H1 (cell line): ENCODE results near the gene MTARC2. TPM values are rescaled to one million over a fixed set of nuclear protein-coding genes. Genes with fewer than 3 reads are reported as not detected.

Experiments
- CTCF ChIA-PET: fragments of 300-600 bp; sonication (Branson Sonifier 250); formaldehyde crosslinking; loops from one replicate; lab custom pipeline; 2021; ENCODE audit not compliant: partially characterized antibody; lab: Charles Lee
- POLR2A ChIA-PET: fragments of 300-600 bp; sonication (Branson Sonifier 250); formaldehyde crosslinking; loops from one replicate; lab custom pipeline; 2021; ENCODE audit warnings: inconsistent platforms; ENCODE audit not compliant: partially characterized antibody; lab: Charles Lee
- DNase-seq, 2 experiments: peaks; one replicate each; pipeline versions ENCODE4 v3.0.0 to v3.0.0-alpha.2; 2010 to 2022; ENCODE audit warnings: low spot score in 2 of 2, low read depth in 1 of 2, mixed read lengths in 1 of 2
- FAIRE-seq: peaks from 2 replicates; lab custom pipeline; 2011; peaks lifted over from hg19 to GRCh38; lab: Jason Lieb, UNC
- H2AFZ ChIP-seq: 2 replicates; pipeline ENCODE4 v1.8.1; 2012; ENCODE audit warnings: low read length, inconsistent platforms
- H2AK5ac ChIP-seq: 2 replicates; pipeline ENCODE4 v1.6.1; 2013; ENCODE audit warnings: low read depth, low read length
- H2BK120ac ChIP-seq: replicated peaks from 2 replicates; pipeline ENCODE3; 2013; ENCODE audit warnings: low read depth, low read length, inconsistent platforms
- H2BK12ac ChIP-seq: 2 replicates; pipeline ENCODE4 v1.6.1; 2013; ENCODE audit warnings: low read depth, low read length
- H2BK15ac ChIP-seq: 2 replicates; pipeline ENCODE4 v1.6.1; 2013; ENCODE audit warnings: low read length
- H2BK20ac ChIP-seq: 2 replicates; pipeline ENCODE4 v1.6.1; 2013; ENCODE audit warnings: low read length
- H2BK5ac ChIP-seq: 2 replicates; pipeline ENCODE4 v1.6.1; 2013; ENCODE audit warnings: low read depth, low read length
- H3K14ac ChIP-seq: 2 replicates; pipeline ENCODE4 v1.6.1; 2013; ENCODE audit warnings: inconsistent platforms; ENCODE audit not compliant: insufficient read length
- H3K18ac ChIP-seq: 2 replicates; pipeline ENCODE4 v1.6.1; 2013; ENCODE audit warnings: low read length; ENCODE audit errors: extremely low read depth
- H3K23ac ChIP-seq: 2 replicates; pipeline ENCODE4 v1.6.1; 2013; ENCODE audit warnings: inconsistent platforms; ENCODE audit not compliant: insufficient read length
- H3K23me2 ChIP-seq: 2 replicates; pipeline ENCODE4 v1.6.1; 2013; ENCODE audit warnings: low read depth, low read length
- H3K27ac ChIP-seq: 2 replicates; pipeline ENCODE4 v1.6.1; 2011; ENCODE audit warnings: low read depth, low read length, inconsistent platforms
- H3K27me3 ChIP-seq, 4 experiments: replicated peaks in 1 of 4; 1 replicate in 1 of 4; 2 replicates in 3 of 4; pipeline versions ENCODE4 v1.6.1 to v1.8.1; 2011 to 2013; ENCODE audit warnings: low read length in 3 of 4, mild to moderate bottlenecking in 3 of 4, inconsistent platforms in 2 of 4, mixed read lengths in 2 of 4, moderate library complexity in 1 of 4; ENCODE audit not compliant: control insufficient read depth in 3 of 4, insufficient read depth in 3 of 4; ENCODE audit errors: extremely low read depth in 1 of 4
- H3K36me3 ChIP-seq, 4 experiments: 2 replicates each; pipeline versions ENCODE4 v1.6.1 to v1.8.1; 2011 to 2013; ENCODE audit warnings: mild to moderate bottlenecking in 4 of 4, low read length in 3 of 4, moderate library complexity in 2 of 4, control low read depth in 1 of 4, inconsistent platforms in 1 of 4; ENCODE audit not compliant: insufficient read depth in 4 of 4, control insufficient read depth in 2 of 4
- H3K4ac ChIP-seq: replicated peaks from 2 replicates; pipeline ENCODE3; 2013; ENCODE audit warnings: low read length, low read depth, mixed read lengths, inconsistent platforms; ENCODE audit not compliant: insufficient read length
- H3K4me1 ChIP-seq, 4 experiments: replicated peaks in 1 of 4; 1 replicate in 1 of 4; 2 replicates in 3 of 4; pipeline versions ENCODE4 v1.6.1 to v1.8.1; 2011 to 2013; ENCODE audit warnings: low read length in 3 of 4, inconsistent platforms in 2 of 4, mixed read lengths in 1 of 4; ENCODE audit not compliant: insufficient read depth in 4 of 4, control insufficient read depth in 3 of 4
- H3K4me2 ChIP-seq, 2 experiments: 2 replicates each; pipeline versions ENCODE4 v1.6.1 to v1.8.1; 2011 to 2013; ENCODE audit warnings: low read depth in 2 of 2, low read length in 2 of 2, control low read depth in 1 of 2, inconsistent platforms in 1 of 2, mild to moderate bottlenecking in 1 of 2; ENCODE audit not compliant: insufficient read depth in 1 of 2
- H3K4me3 ChIP-seq, 4 experiments: fragments of 200-600, 300-600 bp in 1 of 4; sonication (generic), shearing (Covaris generic), sonication (Bioruptor Twin) in 1 of 4; 2 replicates each; pipeline versions ENCODE4 v1.5.1 to v1.8.1; 2011 to 2016; ENCODE audit warnings: low read length in 4 of 4, low read depth in 3 of 4, control low read depth in 2 of 4, inconsistent platforms in 2 of 4, mild to moderate bottlenecking in 2 of 4, mixed read lengths in 1 of 4, moderate library complexity in 1 of 4; ENCODE audit not compliant: insufficient read depth in 2 of 4; ENCODE audit errors: extremely low read depth in 1 of 4
- H3K56ac ChIP-seq: replicated peaks from 2 replicates; pipeline ENCODE3; 2013; ENCODE audit warnings: low read depth, mild to moderate bottlenecking, mixed read lengths, low read length, inconsistent platforms; ENCODE audit not compliant: insufficient read length
- H3K79me1 ChIP-seq: 2 replicates; pipeline ENCODE4 v1.6.1; 2013; ENCODE audit warnings: low read depth, low read length, control low read depth
- H3K79me2 ChIP-seq, 2 experiments: 2 replicates each; pipeline versions ENCODE4 v1.6.1 to v1.8.1; 2012 to 2013; ENCODE audit warnings: low read length in 2 of 2, mild to moderate bottlenecking in 2 of 2, inconsistent platforms in 1 of 2; ENCODE audit not compliant: insufficient read depth in 2 of 2, control insufficient read depth in 1 of 2
- H3K9ac ChIP-seq, 4 experiments: replicated peaks in 1 of 4; 1 replicate in 1 of 4; 2 replicates in 3 of 4; pipeline versions ENCODE4 v1.6.1 to v1.8.1; 2011 to 2013; ENCODE audit warnings: low read depth in 3 of 4, low read length in 3 of 4, control low read depth in 2 of 4, mild to moderate bottlenecking in 2 of 4, moderate library complexity in 2 of 4, inconsistent platforms in 1 of 4; ENCODE audit errors: extremely low read depth in 1 of 4
- H3K9me3 ChIP-seq, 2 experiments: 2 replicates each; pipeline versions ENCODE4 v1.6.1 to v1.8.1; 2012 to 2013; ENCODE audit warnings: mild to moderate bottlenecking in 2 of 2, moderate library complexity in 2 of 2, control low read depth in 1 of 2, inconsistent platforms in 1 of 2, low read depth in 1 of 2, low read length in 1 of 2, mixed read lengths in 1 of 2; ENCODE audit not compliant: insufficient read depth in 2 of 2
- H4K20me1 ChIP-seq, 2 experiments: replicated peaks in 1 of 2; 2 replicates each; pipeline versions ENCODE3 to v1.8.1; 2011 to 2013; ENCODE audit warnings: inconsistent platforms in 2 of 2, low read length in 2 of 2, mild to moderate bottlenecking in 1 of 2; ENCODE audit not compliant: insufficient read depth in 2 of 2, control insufficient read depth in 1 of 2
- H4K5ac ChIP-seq: 2 replicates; pipeline ENCODE4 v1.6.1; 2013; ENCODE audit warnings: low read length, low read depth, mixed read lengths, inconsistent platforms; ENCODE audit not compliant: insufficient read length
- H4K8ac ChIP-seq: 2 replicates; pipeline ENCODE4 v1.8.0; 2013; ENCODE audit warnings: mild to moderate bottlenecking, moderate library complexity, low read length, inconsistent platforms; ENCODE audit not compliant: insufficient read depth; ENCODE audit errors: extremely low read depth
- H4K91ac ChIP-seq: replicated peaks from 2 replicates; pipeline ENCODE3; 2013; ENCODE audit warnings: low read length, mixed read lengths, inconsistent platforms; ENCODE audit not compliant: insufficient read length
- CTBP2 ChIP-seq: IDR thresholded peaks from 2 replicates; pipeline ENCODE4 v1.7.0; 2011; ENCODE audit warnings: borderline replicate concordance, mild to moderate bottlenecking, moderate library complexity, mixed read lengths, low read length; ENCODE audit not compliant: insufficient read depth, insufficient read length
- EGR1 ChIP-seq: IDR thresholded peaks from 2 replicates; pipeline ENCODE4 v1.6.1; 2011; ENCODE audit warnings: low read depth, low read length, borderline replicate concordance
- KDM5A ChIP-seq: fragments of 200-600 bp; IDR thresholded peaks from 2 replicates; pipeline ENCODE4 v1.7.1; 2012; ENCODE audit warnings: mild to moderate bottlenecking, low read length, inconsistent platforms, mixed read lengths
- NANOG ChIP-seq: IDR thresholded peaks from 2 replicates; pipeline ENCODE4 v1.6.1; 2011; ENCODE audit warnings: low read length, low read depth, mild to moderate bottlenecking, inconsistent platforms; ENCODE audit not compliant: insufficient read depth, poor library complexity, severe bottlenecking
- RFX5 ChIP-seq: IDR thresholded peaks from 2 replicates; pipeline ENCODE4 v1.6.1; 2011; ENCODE audit warnings: low read depth, low read length, improper control_type of control experiment, borderline replicate concordance
- SRF ChIP-seq: IDR thresholded peaks from 2 replicates; pipeline ENCODE4 v1.6.1; 2011; ENCODE audit warnings: mild to moderate bottlenecking, low read depth, low read length, moderate library complexity
- SUZ12 ChIP-seq: fragments of 200-600 bp; sonication (generic); IDR thresholded peaks from 2 replicates; pipeline ENCODE4 v1.6.1; 2012; ENCODE audit warnings: mild to moderate bottlenecking, inconsistent platforms, low read length, moderate library complexity, mixed read lengths
- TAF7 ChIP-seq: optimal IDR thresholded peaks from 2 replicates; pipeline ENCODE3; 2011; ENCODE audit warnings: low read depth, mild to moderate bottlenecking, inconsistent platforms, low read length, moderate library complexity, borderline replicate concordance
- TBP ChIP-seq: IDR thresholded peaks from 2 replicates; pipeline ENCODE4 v1.6.1; 2011; ENCODE audit warnings: low read depth, low read length, improper control_type of control experiment
- TEAD4 ChIP-seq: IDR thresholded peaks from 2 replicates; pipeline ENCODE4 v1.6.1; 2012; ENCODE audit warnings: low read depth, low read length, inconsistent platforms, mixed read lengths
- WGBS, 2 experiments: shearing (Covaris generic) in 1 of 2; methylation state at CpG; one replicate each; pipeline versions ENCODE4 v1.1.6 to v1.1.7; 2013 to 2015; ENCODE audit warnings: low lambda C conversion rate in 2 of 2, mixed read lengths in 2 of 2, inconsistent platforms in 1 of 2, low coverage in 1 of 2, missing lambda C conversion rate in 1 of 2; ENCODE audit not compliant: insufficient replicate concordance in 2 of 2, insufficient coverage in 1 of 2, insufficient read length in 1 of 2; ENCODE audit errors: extremely low coverage in 1 of 2, missing lambda C conversion rate in 1 of 2; 5-methylcytosine and 5-hydroxymethylcytosine counted together
- polyA plus RNA-seq, 7 experiments: library from polyadenylated mRNA; depleted of rRNA in 3 of 7; stranded (reverse) in 5 of 7; unstranded in 2 of 7; fragments of >200 nt in 5 of 7; fragments of 200-250 nt in 2 of 7; gene quantifications; 1 replicate in 5 of 7; 2 replicates in 1 of 7; 4 replicates in 1 of 7; pipeline versions ENCODE4 v1.2.1 to v1.2.3, GENCODE V29; 2011 to 2013; ENCODE audit warnings: missing spikeins in 2 of 7, mixed read lengths in 2 of 7
- total RNA-seq: library from RNA; stranded (reverse); fragmentation: NEBNext Ultra II Directional; extraction: Animal tissue kit (Norgen Biotek cat#: 25700); gene quantifications from 2 replicates; pipeline ENCODE4 v1.2.1, GENCODE V29; 2021
- TF ChIP-seq, protein P1 (sequence below): IDR thresholded peaks from 2 replicates; pipeline ENCODE4 v1.6.1; 2012; ENCODE audit warnings: low read length, inconsistent platforms

Gene MTARC2
- total and polyA plus RNA-seq, 2 of the 8 experiments (the other 6 are each of a cell fraction or from before 2014, with no cell fraction given), result 7.2 to 7.9 TPM

DNA sequence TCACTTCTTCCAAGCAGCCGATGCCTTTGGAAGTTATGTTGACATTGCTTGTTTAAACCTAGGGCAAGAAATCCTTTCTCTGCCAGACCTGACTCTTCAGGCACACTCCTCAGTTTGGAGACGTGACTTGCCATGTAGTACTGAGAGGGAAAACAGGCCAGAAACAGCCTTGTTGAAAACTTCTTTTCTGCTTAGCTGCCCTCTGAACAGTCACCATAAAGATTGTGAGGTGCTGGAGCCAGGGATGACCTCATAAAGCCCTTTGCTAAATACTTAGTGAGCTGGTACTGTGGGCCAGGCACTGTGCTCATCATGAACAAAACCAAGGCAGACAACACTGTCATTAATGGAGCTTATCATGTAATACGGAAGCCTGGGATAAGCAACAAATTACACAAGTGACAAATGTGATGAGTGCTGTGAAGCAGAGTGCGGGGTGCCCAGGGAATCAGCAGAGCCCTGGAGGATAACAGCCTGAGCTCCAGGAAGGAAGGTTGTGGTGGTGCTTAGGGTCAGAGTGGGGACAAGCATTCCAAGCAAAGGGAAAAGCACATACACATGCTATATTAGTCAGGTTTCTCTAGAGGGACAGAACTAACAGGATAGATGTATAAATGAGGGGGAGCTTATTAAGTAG lies 80.9 kb downstream of the MTARC2 start:
- Histone ChIP-seq H3K18ac (no peak overlapping the region), H3K27me3 (no peaks in the 10 kb centered on the region; a peak in 1 of 7 replicates), H2BK5ac (no peak overlapping the region), H3K79me2 (no peaks in the 10 kb centered on the region), H3K9ac (no peak overlapping the region), H3K27ac (no peak overlapping the region), H2BK12ac (no peak overlapping the region), H4K8ac (no peak overlapping the region), H2AFZ (no peak overlapping the region), H3K79me1 (no peaks in the 10 kb centered on the region), H2BK15ac (no peak overlapping the region), H3K4me3 (no peak overlapping the region), H4K5ac (no peak overlapping the region), H3K23ac (no peak overlapping the region), H3K4ac (no peak overlapping the region), H3K4me1 (no peaks in the 10 kb centered on the region; a peak in 1 of 7 replicates), H3K4me2 (no peak overlapping the region), H2AK5ac (no peak overlapping the region), H4K20me1 (no peaks in the 10 kb centered on the region), H3K23me2 (no peaks in the 10 kb centered on the region; the same call in 1 of the 2 replicates), H3K9me3 (no peaks in the 10 kb centered on the region), H3K36me3 (no peaks in the 10 kb centered on the region), H2BK120ac (no peak overlapping the region), H3K14ac (no peak overlapping the region), H3K56ac (no peak overlapping the region), H4K91ac (no peak overlapping the region), H2BK20ac (no peak overlapping the region)
- no peak for FAIRE-seq
- WGBS, 2 experiments, result 92% methylated on average over 4 of the region's 4 CpGs; no CpG with 5 or more reads in 1 of the 2 experiments
- DNase-seq, result no peak
- ChIA-PET POLR2A (no interaction called here), CTCF (interaction anchor here (0.6 to 2.3 kb wide), 6 partner anchors 12 to 778 kb away, joined by 3 to 12 read pairs (median 4); no protein-coding TSS in a partner anchor)
- TF ChIP-seq EGR1 (no peak), RFX5 (no peak), NANOG (no peak), CTBP2 (no peak), SUZ12 (no peak), SRF (no peak), TEAD4 (no peak), TBP (no peak), KDM5A (no peak), TAF7 (no peak)
- TF ChIP-seq, protein P1, sequence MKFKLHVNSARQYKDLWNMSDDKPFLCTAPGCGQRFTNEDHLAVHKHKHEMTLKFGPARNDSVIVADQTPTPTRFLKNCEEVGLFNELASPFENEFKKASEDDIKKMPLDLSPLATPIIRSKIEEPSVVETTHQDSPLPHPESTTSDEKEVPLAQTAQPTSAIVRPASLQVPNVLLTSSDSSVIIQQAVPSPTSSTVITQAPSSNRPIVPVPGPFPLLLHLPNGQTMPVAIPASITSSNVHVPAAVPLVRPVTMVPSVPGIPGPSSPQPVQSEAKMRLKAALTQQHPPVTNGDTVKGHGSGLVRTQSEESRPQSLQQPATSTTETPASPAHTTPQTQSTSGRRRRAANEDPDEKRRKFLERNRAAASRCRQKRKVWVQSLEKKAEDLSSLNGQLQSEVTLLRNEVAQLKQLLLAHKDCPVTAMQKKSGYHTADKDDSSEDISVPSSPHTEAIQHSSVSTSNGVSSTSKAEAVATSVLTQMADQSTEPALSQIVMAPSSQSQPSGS, result no peak
